GM21390 (cell line): ENCODE measurements around the gene ARHGAP29.

Experiments
- ATAC-seq: cut with Tn5 transposase; IDR thresholded peaks from one replicate; pipeline ENCODE4 v1.9.1; 2021; ENCODE audit not compliant: unreplicated experiment

Gene ARHGAP29

GRCh38 chr1:94126651-94127050 is 110.7 kb downstream of the ARHGAP29 start:
- no peak for ATAC-seq

GRCh38 chr1:94125551-94126514 is 111.6 kb downstream of the ARHGAP29 start:
- no peak for ATAC-seq

- ATAC-seq = no peak
These were observed 112.8 kb downstream of the ARHGAP29 start for GRCh38 chr1:94124538-94124937.

GRCh38 chr1:94122201-94122970 is 115.0 kb downstream of the ARHGAP29 start:
- no peak for ATAC-seq
